ENCODE data around the gene PGM2. TPM values are rescaled to one million over a fixed set of nuclear protein-coding genes. Genes with fewer than 3 reads are reported as not detected.

The PGM2 gene
- total RNA-seq, 1 donor from 2014 or later, result 37.6 TPM

GRCh38 chr4:37904824-37905223, 78.3 kb downstream of the PGM2 start:
- DNase-seq (ENCODE audit: extremely low spot score, unreplicated experiment), result no peak
- no peak overlapping the region for H3K4me3 Mint-ChIP-seq
- H3K27ac Mint-ChIP-seq, result no peak overlapping the region
- TF ChIP-seq CTCF (conservative IDR thresholded peaks at IDR 0.05), result no peak
- H3K36me3 Mint-ChIP-seq, result no peaks in the 10 kb centered on the region
- peaks cover 4% of the 10 kb centered on the region for H3K27me3 Mint-ChIP-seq
- no peaks in the 10 kb centered on the region for H3K9me3 Mint-ChIP-seq
- peaks cover 5% of the 10 kb centered on the region for H3K4me1 Mint-ChIP-seq (ENCODE audit: unreplicated experiment)

- Mint-ChIP-seq H3K27ac (no peak overlapping the region), H3K27me3 (peaks cover 4% of the 10 kb centered on the region), H3K36me3 (no peaks in the 10 kb centered on the region), H3K4me3 (no peak overlapping the region), H3K9me3 (no peaks in the 10 kb centered on the region), H3K4me1 (ENCODE audit: unreplicated experiment) (peaks cover 5% of the 10 kb centered on the region)
- no peak for DNase-seq (ENCODE audit: extremely low spot score, unreplicated experiment)
- TF ChIP-seq CTCF (conservative IDR thresholded peaks at IDR 0.05), result no peak
Observed at GRCh38 chr4:37905533-37906169, 79.2 kb downstream of the PGM2 start.

GRCh38 chr4:37908488-37909331, 82.2 kb downstream of the PGM2 start:
- H3K9me3 Mint-ChIP-seq, result no peaks in the 10 kb centered on the region
- H3K27me3 Mint-ChIP-seq, result peaks cover 3% of the 10 kb centered on the region
- H3K4me1 Mint-ChIP-seq (ENCODE audit: unreplicated experiment), result peaks cover 5% of the 10 kb centered on the region
- H3K36me3 Mint-ChIP-seq, result no peaks in the 10 kb centered on the region
- no peak overlapping the region for H3K4me3 Mint-ChIP-seq
- no peak for DNase-seq (ENCODE audit: extremely low spot score, unreplicated experiment)
- no peak overlapping the region for H3K27ac Mint-ChIP-seq
- no peak for TF ChIP-seq CTCF (conservative IDR thresholded peaks at IDR 0.05)

- no peak overlapping the region for H3K27ac Mint-ChIP-seq
- TF ChIP-seq CTCF (conservative IDR thresholded peaks at IDR 0.05), result no peak
- DNase-seq (ENCODE audit: extremely low spot score, unreplicated experiment), result no peak
- H3K4me3 Mint-ChIP-seq, result no peak overlapping the region
- H3K9me3 Mint-ChIP-seq, result no peaks in the 10 kb centered on the region
- H3K4me1 Mint-ChIP-seq (ENCODE audit: unreplicated experiment), result peaks cover 5% of the 10 kb centered on the region
- H3K36me3 Mint-ChIP-seq, result no peaks in the 10 kb centered on the region
- H3K27me3 Mint-ChIP-seq, result peaks cover 3% of the 10 kb centered on the region
Observed at GRCh38 chr4:37909332-37910090, 83.0 kb downstream of the PGM2 start.

GRCh38 chr4:37910091-37910486, 83.6 kb downstream of the PGM2 start:
- DNase-seq (ENCODE audit: extremely low spot score, unreplicated experiment), result no peak
- Mint-ChIP-seq H3K4me1 (ENCODE audit: unreplicated experiment) (peaks cover 5% of the 10 kb centered on the region), H3K27ac (no peak overlapping the region), H3K36me3 (no peaks in the 10 kb centered on the region), H3K9me3 (no peaks in the 10 kb centered on the region), H3K4me3 (no peak overlapping the region), H3K27me3 (peaks cover 3% of the 10 kb centered on the region)
- no peak for TF ChIP-seq CTCF (conservative IDR thresholded peaks at IDR 0.05)

Other genes with a start within 250 kb of the PGM2 start
- gene RELL1, start 140.3 kb upstream of the PGM2 start, total RNA-seq (ENCODE audit: low replicate concordance), result 31.6 and 45.8 TPM in 2 replicates
- gene TBC1D1, start 64.4 kb downstream of the PGM2 start, total RNA-seq (ENCODE audit: low replicate concordance), result 85.3 and 110 TPM in 2 replicates
- not detected in 2 replicates for gene PTTG2, start 133.7 kb downstream of the PGM2 start, total RNA-seq (ENCODE audit: low replicate concordance)